Renal pelvis (tissue), 4 donors: ENCODE data around the gene VGLL1. TPM values are rescaled to one million over a fixed set of nuclear protein-coding genes. Genes with fewer than 3 reads are reported as not detected.

Experiments used
- DNase-seq: peaks from one replicate; pipeline ENCODE4 v3.0.0-alpha.2; 2013
- polyA plus RNA-seq, 3 donors: library from polyadenylated mRNA; unstranded; fragments of 120-200 nt; gene quantifications; one replicate each; pipeline ENCODE4 v1.2.1, GENCODE V29; 2013; ENCODE audit not compliant: insufficient read length in 3 of 3

The VGLL1 gene
- polyA plus RNA-seq, 3 donors, result 6.3 to 9.7 (median 8.4) TPM

DNA sequence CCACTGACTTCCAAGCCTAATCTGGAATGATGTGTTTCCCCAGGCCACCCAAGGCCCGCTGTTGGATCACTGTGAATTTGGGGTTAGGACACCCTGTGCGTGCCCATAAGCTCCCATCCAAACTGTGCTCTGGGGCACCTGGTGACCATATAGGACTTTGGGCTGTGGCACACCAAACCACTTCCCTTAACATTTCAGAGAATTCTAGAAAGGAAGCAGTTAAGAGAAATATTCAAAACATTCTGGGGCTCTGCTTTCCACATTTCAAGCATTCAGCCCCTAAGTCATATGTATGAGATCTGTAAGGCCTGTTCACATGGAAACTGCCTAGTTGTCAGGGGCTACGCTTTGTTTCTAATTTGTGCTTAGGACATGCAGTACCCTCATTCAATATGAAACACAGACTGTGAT is 14.4 kb downstream of the VGLL1 start:
- DNase-seq, result no peak

DNA sequence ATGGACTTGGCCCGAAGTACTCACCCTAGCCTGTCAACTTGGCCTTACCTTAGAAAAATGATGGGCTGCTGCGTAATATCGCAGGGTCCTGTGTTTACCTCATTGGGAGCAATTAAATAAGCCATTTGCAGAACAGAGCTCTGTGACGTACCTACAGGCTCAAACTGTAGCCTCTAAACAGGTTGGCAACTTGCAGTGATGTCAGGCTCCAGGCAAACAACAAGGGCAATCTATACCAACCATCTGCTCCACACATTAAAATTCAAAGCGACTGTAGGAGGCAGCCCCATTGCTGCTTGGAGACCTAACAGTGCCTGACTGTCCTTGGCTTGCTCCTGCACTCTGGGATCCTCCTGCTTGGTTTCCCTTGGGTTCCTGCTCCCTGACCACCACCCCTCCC is 17.2 kb downstream of the VGLL1 start:
- DNase-seq, result no peak

DNA sequence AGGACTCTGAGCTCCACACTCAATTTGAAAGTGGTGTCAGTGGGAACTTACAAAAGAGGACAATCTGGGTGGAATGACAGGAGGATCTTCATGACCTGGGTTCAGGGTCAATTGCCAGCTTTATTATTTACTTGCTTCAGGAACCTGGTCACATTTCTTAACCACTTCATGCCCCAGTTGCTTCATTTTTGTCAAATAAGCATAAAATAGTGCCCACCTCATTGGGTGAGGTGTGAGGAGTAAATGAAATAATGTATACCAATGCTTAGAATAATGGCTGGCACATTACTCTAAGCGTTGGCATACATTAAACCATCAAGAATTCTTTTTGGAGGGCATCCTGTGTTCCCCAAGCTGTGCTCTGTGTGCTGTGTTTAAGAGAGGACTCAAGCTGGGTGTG is 19.4 kb downstream of the VGLL1 start:
- no peak for DNase-seq

DNA sequence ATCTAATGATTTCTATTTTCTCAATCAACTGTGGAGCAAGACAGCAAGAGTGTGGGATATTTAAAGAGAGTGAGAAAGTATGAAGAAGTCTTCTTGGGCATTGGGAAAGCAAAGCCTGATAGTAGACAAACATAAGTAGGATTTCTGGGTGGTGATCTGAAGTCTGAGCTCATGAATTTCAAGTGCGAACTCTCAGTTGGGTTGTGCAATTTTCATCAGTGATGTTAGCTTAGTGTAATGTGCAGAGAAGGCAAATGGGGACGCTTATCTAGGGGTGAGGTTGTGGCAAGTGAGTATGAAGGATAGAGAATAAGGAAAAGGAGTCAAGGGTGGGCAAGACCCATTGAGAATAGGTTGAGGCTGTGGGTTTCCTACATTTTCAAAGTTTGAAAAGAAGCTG is 23.7 kb downstream of the VGLL1 start:
- DNase-seq, result no peak

DNA sequence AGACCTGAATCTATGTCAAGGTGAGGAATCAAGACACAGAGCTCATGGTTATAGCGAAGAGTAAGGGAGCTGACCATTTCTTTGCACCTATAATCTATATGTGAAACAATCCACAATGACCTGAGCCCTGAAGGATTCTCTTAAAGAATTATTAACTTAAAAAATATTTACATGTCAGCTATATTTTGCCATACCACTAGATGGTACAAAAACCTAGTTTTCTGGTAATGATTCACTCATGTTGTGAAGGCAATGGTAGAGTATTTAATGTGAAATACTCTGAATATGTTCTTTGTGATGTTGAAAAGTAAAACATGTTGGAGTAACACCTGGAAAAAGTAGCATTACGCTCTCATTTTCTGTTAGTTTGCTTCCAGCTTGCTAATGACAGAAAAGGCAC is 40.0 kb downstream of the VGLL1 start:
- no peak for DNase-seq

DNA sequence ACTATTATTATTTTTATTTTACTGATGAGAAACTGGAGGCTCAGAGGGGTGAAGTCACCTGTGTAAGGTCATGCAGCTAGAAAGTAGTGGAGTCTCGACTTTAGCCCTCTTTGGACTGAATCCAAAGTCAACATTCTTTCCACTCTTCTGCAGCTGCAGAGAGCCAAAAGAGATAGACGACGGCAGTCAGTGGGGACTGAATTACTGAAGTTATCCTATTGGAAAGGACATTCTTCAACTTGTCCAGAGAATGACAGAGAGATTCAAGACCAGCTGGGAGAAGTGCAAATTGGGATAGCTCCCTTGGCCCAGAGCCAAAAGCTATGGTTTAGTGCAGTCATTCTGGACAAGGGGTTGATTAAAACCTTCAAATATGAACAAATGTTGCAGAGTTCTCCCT is 42.5 kb downstream of the VGLL1 start:
- no peak for DNase-seq

DNA sequence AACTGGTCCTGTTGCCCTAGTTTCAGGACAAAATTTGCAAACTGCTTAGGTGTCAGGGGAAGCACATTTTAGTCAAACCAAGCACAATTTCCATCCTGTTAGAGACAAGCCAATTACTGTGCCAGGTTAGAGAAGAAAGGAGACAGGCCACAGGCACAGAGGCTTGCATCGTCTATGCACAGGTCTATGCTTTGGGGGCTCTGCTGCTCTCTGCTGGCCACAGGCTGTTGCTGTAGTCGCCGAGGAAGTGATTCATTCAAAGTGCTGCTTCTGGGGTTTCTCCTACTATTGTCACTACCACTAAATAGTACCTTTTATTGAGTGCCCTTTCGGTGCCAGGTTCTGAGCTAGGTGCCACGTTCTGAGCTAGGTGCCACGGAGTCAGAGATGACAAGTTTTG is 45.5 kb downstream of the VGLL1 start:
- peak; percentile 15 for DNase-seq

DNA sequence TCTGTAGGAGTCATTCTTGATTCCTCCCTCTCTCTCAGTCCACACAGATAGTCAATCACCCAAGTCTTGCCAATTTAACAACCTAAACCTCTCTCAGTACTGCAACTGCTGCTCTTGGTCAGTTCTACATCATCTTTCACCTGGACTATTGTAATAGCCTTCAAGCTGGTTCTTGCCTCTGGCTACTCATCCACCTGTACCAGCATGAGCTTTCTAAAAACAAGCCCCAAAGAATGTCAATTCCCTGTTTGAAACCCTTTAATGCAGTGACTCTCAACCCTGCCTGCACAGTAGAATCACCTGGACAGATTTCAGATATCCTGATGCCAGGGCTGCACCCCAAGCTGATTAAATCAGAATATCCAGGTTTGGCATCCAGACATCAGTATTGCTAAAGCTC is 48.3 kb downstream of the VGLL1 start:
- no peak for DNase-seq

DNA sequence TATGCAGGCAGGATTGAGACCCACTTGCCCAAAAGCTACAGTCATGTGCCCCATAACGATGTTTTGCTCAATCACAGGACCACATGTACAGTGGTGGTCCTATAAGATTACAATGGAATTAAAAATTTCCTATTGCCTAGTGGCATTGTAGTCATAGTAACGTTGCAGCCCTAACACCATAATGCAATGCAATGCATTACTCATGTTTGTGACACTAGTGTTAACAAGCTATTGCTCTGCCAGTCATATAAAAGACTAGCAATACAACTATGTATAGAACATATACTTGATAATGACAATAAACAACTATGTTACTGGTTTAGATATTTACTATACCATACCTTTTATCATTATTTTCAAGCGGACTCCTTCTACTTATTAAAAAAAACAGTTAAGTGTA is 50.6 kb downstream of the VGLL1 start:
- DNase-seq, result no peak

DNA sequence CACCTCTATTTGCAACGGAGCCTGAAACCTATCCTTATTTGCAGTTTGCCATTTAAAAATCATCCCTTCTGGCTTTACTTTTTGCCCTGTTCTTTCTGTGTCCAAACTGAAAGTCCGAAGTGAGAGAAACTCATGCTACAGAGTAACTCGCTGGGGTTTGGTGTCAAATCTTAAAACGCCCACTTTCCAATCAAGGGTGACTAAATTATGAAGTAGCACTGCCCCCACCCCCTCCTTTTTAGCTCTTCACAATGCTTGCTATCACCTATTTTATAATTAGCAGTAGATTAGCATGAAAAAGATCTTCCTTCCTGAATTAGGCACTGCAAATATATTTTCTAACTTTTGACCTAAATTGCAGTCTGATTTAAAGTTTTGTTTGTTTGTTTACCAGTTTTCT is 52.5 kb downstream of the VGLL1 start:
- DNase-seq, result no peak

DNA sequence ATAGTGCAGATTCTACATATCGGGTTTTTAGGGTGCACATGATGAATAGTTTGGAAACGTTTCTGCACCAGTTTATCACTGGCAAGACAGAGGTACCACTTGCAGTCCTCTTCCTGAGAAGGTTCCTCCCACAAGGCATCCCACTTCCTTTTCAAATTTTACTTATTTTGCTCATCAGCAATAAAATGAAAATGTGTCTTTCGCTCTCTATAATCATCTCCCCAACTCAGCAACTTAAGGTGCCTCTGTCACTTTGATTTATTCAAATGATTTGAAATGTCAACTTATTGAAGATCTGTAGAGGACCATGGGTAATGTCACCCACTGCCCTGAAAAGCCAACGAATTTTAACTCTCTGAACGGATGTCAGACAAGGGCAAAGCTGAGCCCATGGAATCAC is 53.2 kb downstream of the VGLL1 start:
- no peak for DNase-seq

DNA sequence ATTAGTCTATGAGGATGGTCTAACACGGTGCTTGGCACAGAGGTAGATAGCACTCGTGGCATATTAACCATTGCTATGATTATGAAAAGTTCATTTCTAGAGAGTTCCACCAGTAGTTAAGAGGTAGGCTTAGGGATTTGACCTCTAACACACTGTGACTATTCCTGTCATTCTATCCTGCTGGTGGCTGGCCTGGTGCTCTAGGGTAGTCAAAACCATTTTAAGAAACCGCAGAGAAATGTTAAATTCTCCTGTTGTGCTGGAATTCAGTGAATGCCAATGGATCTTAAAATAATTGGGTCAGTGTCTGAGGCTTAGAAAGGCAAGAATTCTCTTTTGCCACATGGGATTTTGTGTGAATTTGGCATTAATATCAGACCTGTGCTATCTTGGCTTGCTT is 53.9 kb downstream of the VGLL1 start:
- no peak for DNase-seq

DNA sequence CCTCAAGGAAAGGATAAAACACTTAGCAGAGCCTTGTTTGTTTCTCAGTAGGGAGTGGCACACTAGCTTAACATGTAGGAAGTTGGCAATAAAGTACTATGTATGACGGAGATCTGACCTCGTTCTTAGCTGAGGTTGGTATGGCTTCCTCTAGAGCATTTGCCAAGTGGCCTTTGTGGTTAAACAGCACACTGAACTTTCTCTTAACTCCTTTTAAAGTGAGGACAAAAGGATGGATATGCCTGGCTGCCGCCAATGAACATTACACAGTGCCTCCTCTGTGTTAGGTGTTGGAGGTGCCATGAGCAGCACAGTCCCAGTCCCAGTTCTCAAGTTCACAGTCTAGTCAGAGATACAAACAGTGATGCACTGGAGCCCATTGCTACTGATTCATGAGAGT is 54.4 kb downstream of the VGLL1 start:
- DNase-seq, result no peak

DNA sequence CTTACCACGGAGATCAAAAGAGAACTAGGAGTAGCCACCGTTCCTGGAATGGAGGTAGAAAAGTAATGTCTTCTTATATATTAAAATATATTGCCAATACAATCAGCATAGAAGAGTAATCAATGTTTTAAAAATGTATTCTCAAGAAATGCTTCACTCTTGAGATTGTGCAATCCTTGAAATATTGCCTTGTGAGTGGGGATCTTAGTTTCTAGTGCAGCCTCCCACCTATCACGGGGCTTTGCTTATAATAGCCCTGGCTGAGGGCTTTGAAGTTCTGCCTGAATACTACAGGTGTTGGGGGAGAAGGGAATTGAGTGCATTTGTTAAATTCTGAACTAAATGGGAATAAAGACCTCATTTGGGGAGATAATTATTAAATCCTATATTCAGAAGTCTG is 55.5 kb downstream of the VGLL1 start:
- no peak for DNase-seq

DNA sequence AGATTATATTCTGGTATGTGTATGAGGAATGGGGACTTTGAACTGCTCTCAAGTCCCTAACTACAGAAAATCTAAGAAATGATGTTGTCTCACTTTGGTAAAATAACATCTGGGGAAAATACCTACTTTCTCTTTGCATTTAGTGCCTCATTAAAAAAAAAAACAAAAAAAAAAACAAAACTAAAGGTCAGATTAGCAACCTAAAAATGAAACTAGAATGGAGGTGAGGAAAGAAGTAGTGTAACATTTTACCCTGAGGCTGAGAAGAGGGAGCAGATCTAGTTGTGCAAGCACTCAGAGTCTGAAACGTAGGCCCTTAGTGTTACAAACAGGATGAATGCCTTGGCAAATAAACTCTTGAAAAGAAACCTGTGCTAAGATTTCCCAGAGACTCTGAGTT is 56.0 kb downstream of the VGLL1 start:
- no peak for DNase-seq

DNA sequence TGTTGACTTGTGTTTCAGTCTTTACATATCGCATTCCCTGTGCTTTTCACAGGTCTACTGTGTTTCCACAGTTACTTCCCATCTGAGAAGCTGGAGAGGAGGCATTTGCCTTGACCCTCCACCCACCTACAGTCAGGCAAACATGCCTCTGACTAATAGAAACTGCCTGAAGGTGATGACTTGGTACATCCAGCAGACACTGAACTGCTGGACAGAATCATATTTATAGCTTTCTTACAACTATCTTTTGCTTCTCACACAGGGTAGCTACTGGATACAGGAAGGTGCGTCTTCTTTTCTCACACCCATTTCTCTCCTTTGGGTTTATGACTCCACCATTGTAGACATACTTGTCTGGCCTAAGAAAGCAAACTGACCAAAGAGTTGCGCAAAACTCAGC is 58.0 kb downstream of the VGLL1 start:
- DNase-seq, result no peak

DNA sequence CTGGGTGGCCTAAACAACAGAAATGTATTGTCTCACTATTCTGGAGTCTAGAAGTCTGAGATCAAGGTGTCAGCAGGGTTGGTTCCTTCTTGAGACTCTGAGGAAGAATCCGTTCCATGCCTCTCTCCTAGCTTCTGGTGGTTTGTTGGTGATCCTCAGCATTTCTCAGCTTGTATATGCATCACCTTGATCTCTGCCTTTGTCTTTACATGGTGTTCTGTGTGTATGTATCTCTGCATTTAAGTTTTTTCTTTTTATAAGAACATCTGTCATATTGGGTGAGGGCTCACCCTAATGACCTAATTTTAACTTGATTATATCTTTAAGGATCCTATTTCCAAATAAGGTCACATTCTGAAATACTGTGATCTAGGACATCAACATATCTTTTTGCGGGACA is 65.3 kb downstream of the VGLL1 start:
- no peak for DNase-seq

DNA sequence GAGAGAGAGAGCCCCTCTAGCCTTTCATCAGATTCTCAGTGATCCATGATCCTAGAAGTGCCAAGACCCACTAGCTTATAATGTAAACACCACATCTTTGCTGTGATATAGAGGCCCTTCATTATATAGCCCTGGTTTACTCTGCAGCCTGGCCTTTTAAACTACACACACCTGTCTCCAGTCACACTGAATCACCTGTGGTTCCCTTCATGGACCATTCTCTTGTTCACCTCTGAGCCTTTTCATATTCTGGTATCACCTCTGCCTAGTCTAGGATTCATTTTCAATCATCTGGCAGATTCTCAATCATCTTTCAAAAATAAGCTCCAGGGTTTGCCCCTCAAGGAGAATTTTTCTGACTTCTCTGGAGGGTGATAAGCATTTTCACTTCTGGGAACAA is 65.9 kb downstream of the VGLL1 start:
- no peak for DNase-seq

DNA sequence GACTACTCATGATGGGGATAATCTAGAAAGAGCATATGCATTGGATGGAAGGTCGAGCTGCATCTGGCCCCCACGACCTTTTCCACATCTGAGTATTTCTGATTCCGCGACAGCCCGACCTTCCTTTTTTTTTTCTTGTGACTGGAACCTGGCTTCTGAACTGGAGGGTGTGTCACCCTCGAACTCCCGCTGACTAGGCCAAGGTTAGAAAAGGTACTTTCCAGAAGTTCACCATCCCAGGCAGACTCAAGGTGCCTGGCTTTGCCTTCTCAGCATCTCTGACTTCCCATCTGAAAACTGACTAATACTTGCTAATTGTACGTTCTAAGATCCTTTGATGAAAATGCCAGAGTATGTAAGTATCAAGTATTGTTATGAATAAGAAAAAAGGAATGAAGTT is 66.6 kb downstream of the VGLL1 start:
- no peak for DNase-seq

DNA sequence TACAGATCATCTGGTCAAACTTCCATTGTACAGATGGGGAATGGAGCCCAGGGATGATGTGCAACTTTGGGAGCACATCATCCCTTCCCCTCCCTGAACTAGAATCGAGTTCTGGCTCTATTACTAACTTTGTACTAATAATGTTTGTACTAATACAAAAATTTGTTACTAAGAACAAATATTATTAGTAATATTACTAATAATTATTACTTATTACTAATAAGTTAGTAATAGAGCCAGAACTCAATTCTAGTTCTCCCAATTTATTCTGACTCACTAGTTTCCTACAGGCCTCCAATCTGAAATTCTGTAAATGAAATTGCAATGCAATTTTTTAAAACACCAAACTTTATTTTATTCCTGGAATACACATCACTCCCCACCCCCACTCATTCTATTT is 68.0 kb downstream of the VGLL1 start:
- no peak for DNase-seq

Other genes with a start within 250 kb of the VGLL1 start
- not detected for gene ADGRG4, start 231.3 kb upstream of the VGLL1 start, polyA plus RNA-seq
- gene BRS3, start 44.3 kb upstream of the VGLL1 start, polyA plus RNA-seq, result under 1 TPM; 0.06 to 0.10 (median 0.07) TPM
- 100 to 1,000 TPM in 2 of 3 donors, 10 to 100 TPM in 1; 95.2 to 116 (median 104) TPM for gene HTATSF1, start 34.6 kb upstream of the VGLL1 start, polyA plus RNA-seq
- gene CD40LG, start 115.9 kb downstream of the VGLL1 start, polyA plus RNA-seq, result under 1 TPM in 1 of 3 donors, not detected in 2; 0.06 TPM
- 10 to 100 TPM; 10.5 to 12.2 (median 11.3) TPM for gene ARHGEF6, start 248.7 kb downstream of the VGLL1 start, polyA plus RNA-seq